ENCODE data around the gene NMT1.
A peak's percentile ranks its signal among the peaks of the same experiment; 100 is the strongest.

The NMT1 gene

GRCh38 chr17:45104907-45105624 is 43.9 kb downstream of the NMT1 start:
- DNase-seq (ENCODE audit: low spot score), result no peak

- no peak for DNase-seq (ENCODE audit: low spot score)
Observed at GRCh38 chr17:45106096-45106495, 45.0 kb downstream of the NMT1 start.

GRCh38 chr17:45106582-45106981 is 45.5 kb downstream of the NMT1 start:
- DNase-seq (ENCODE audit: low spot score), result no peak

GRCh38 chr17:45107293-45108010 is 46.3 kb downstream of the NMT1 start:
- no peak for DNase-seq (ENCODE audit: low spot score)

GRCh38 chr17:45108051-45108450 is 46.9 kb downstream of the NMT1 start:
- no peak for DNase-seq (ENCODE audit: low spot score)

- DNase-seq (ENCODE audit: low spot score), result peak; percentile 43
Observed at GRCh38 chr17:45108595-45109521, 47.7 kb downstream of the NMT1 start.

GRCh38 chr17:45110676-45111611 is 49.8 kb downstream of the NMT1 start:
- no peak for DNase-seq (ENCODE audit: low spot score)

GRCh38 chr17:45111850-45112249 is 50.7 kb downstream of the NMT1 start:
- DNase-seq (ENCODE audit: low spot score), result no peak

GRCh38 chr17:45112559-45113423 is 51.7 kb downstream of the NMT1 start:
- no peak for DNase-seq (ENCODE audit: low spot score)

- DNase-seq (ENCODE audit: low spot score), result no peak
Observed at GRCh38 chr17:45113424-45113754, 52.3 kb downstream of the NMT1 start.

- DNase-seq (ENCODE audit: low spot score), result no peak
Observed at GRCh38 chr17:45114117-45114932, 53.2 kb downstream of the NMT1 start.

GRCh38 chr17:45115015-45115625 is 54.0 kb downstream of the NMT1 start:
- DNase-seq (ENCODE audit: low spot score), result no peak

GRCh38 chr17:45115871-45116270 is 54.8 kb downstream of the NMT1 start:
- no peak for DNase-seq (ENCODE audit: low spot score)

- no peak for DNase-seq (ENCODE audit: low spot score)
Observed at GRCh38 chr17:45116434-45117016, 55.4 kb downstream of the NMT1 start.

GRCh38 chr17:45117334-45117733 is 56.2 kb downstream of the NMT1 start:
- DNase-seq (ENCODE audit: low spot score), result no peak

- no peak for DNase-seq (ENCODE audit: low spot score)
Observed at GRCh38 chr17:45117848-45118646, 56.9 kb downstream of the NMT1 start.

GRCh38 chr17:45118691-45119090 is 57.6 kb downstream of the NMT1 start:
- DNase-seq (ENCODE audit: low spot score), result no peak

- no peak for DNase-seq (ENCODE audit: low spot score)
Observed at GRCh38 chr17:45119964-45120363, 58.8 kb downstream of the NMT1 start.
